Frontal cortex (tissue), 4 donors: ENCODE measurements around the gene TPPP. TPM values are rescaled to one million over a fixed set of nuclear protein-coding genes. Genes with fewer than 3 reads are reported as not detected.
"Not testable (repeated sequence)": the region's sequence is repeated elsewhere in the genome, so short reads cannot be mapped to it uniquely, and the experiment has no call there.

Experiments
- DNase-seq, 2 donors: peaks; one replicate each; pipeline ENCODE4 v3.0.0; 2012; ENCODE audit warnings: low spot score in 2 of 2
- FAIRE-seq: peaks from 2 replicates; lab custom pipeline; 2012; peaks lifted over from hg19 to GRCh38; lab: Jason Lieb, UNC
- total RNA-seq: library from RNA; depleted of rRNA; stranded (reverse); fragments of >200 nt; gene quantifications from one replicate; pipeline ENCODE4 v1.2.3, GENCODE V29; 2014
- donor health status: control.
- donor health status: control.
- donor health status: control.

Gene TPPP
- total RNA-seq, 1 donor from 2014 or later, result 13.5 TPM

DNA sequence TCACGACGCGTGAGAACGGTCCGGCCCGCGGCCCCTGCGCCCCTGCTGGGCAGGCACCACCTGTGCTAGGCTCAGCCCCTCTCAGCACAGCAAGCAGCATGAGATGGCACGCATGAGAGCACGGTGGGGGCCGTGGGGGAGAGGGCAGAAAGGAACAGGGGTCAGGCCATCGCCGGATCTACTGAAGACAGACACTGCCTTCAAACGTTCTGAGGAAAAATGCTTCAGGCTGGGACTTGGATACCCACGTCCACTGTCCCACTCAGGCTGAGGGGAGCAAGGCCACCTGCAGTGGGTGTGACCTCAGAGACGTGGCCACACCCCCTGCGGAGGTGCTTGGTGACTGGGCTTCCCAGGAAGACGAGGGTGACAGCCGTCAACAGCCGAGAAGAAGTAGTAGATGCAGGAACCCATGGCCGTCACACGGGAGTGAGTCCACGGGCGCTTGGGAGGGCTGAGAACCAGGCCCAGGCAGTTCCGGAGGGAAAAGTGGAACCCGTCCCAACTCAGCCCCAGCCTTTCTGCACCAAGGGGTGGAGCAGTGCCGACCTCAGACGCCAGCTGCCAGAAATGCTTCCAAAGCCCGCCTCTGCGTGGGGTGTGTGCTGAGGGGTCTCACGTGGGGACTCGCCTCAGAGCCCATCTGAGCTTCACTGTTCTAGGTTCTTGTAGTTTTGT lies 12.9 kb downstream of the TPPP start:
- FAIRE-seq, DNase-seq: not testable (repeated sequence)

DNA sequence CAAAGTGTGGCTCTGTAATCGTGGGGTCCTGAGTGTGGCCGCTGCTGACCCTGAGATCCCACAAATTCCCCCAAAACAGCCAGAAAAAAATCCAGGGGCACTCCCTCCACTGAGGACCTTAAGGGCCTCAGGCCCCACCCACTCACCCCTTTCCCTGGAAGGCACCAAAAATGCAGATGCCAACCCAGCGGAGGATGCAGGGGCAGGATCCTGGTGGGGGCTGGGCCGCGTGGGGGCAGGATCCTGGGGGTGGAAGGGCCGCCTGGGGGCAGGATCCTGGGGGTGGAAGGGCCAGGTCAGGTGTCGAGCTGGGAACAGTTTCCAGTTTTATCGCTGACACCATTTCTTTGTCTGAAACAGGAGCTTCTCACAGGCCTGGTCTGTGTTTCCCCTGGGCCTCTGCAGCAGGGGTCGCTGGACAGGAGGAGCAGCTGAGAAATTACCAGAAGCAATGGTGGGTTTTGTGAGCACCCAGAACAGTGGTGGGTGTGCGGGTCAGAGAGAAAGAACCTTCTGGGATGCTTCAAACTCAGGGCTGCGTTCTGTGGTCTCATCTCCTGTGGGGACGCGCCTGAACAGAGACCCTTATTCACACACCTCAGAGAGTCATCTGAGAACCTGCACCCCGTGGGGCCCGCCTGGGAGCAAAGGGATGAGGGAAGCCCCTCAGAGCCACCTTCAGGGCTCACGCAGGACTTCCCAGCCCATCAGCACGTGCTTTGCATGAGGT lies 13.8 kb downstream of the TPPP start:
- DNase-seq, FAIRE-seq: not testable (repeated sequence)

DNA sequence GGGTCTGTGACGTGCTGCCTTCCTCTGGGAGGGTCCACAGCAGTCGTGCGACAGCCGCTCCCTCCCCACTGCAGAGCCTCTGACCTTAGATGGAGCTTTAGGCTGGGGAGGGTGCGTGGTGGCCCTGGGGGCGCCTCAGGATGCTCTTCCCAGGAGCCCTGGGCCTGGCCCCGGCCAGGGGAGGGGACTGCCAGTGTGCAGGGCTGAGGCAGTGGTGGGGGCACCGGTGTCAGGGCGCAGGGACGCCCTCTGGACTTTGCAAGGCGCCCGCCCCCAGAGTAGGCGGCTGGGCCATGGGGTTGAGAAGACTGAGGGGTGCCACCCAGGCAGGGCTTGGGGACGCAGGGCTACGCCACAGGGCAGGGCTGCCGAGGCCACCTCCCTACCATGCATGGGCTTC lies 14.6 kb downstream of the TPPP start:
- not testable (repeated sequence) for FAIRE-seq, DNase-seq

DNA sequence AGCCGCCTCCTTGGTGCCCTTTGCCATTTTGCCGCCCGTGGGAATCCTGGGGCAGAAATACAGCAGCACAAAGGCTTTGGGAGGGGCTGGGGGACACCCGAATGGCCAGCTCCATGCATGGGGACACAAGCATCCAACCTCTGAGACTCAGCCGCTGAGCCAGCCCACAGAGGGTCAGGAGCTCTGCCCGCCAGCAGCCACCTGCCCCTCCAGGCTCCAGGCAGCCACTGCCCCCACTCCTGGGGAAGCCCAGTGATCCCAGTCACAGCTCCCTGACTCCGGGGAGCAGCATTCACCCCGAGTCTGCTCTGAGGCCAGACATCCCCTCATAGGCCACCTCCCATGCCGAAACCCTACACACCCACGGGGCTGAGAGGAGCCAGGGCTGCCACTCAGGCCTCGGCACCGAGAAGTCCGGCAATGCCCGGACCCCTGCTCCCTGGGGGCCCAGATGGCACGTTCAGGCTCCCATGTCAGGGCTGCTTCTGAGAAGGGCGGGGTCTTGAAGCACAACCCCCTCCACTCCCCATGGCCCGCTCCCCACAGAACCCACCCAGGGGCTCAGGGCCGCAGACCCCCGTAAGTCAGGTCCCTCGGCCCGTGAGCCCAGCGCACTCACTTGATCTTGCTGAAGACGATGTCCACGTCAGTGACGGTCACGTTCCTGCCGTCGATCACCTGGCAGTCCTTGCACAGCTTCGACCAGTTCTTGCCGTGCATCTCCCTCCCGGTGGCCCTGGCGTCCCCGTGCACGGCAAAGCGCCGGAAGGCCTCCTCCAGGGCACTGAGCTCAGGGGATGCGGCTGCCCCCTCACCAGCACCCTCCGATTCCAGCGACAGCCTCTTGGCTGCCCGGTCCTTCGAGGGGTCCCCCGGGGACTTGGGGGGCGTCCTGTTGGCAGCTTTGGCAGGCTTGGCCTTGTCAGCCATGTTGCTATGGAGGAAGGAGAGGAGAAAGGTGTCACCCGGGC lies 15.7 kb downstream of the TPPP start:
- DNase-seq, result no peak

DNA sequence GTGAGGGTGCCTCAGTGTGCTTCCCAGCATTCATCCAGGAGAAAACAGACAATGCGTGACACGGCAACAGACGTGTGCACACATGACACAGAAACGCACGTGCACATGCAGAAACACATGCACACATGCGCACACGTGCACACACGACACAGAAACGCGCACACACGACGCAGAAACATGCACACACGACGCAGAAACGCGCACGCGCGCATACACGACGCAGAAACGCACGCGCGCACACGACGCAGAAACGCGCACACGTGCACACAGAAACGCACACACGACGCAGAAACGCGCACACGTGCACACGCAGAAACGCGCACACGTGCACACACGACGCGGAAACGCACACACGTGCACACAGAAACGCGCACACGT lies 16.5 kb downstream of the TPPP start:
- FAIRE-seq (no peak), DNase-seq (no peak)

More for the DNA sequence above, 15.7 kb downstream of the TPPP start:
- no peak for FAIRE-seq

DNA sequence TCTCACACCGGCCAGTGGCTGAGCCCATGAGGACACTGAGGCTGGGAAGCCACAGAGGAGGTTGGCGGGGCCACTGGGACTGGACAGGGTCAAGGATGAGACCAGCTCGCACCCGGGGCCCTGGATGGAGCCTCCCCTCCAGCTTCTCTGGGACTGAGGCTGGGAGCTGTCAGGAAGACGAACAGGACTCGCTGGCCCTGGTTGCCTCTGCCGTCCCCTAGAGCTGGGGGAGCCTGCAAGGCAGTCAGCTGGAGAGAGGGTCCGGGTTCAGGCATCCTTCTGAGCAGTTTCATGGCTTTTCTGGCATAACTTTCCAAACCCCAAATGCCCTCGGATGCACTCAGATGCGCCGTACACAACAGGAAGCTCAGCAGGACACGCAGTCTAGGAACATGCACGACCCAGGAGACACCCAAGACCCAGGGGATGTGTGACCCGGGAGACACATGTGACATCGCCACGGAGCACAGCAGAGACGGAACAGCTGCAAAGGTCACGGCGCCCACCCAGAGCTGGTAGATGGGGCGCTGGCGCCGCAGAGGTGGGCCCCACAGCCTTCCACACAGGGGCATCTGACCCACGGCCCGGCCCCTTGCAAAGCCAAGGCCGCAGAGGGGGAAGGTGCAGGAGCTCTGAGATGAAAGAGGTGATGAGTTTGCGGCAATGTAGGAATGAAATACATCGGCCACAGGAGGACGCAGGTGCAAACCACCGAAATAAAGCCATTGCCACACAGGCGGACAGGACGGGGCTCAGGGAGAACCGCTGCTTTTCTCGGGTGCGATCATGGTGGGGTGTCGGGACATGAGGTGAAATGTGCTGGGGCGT lies 17.1 kb downstream of the TPPP start:
- no peak for DNase-seq
- FAIRE-seq, result no peak

DNA sequence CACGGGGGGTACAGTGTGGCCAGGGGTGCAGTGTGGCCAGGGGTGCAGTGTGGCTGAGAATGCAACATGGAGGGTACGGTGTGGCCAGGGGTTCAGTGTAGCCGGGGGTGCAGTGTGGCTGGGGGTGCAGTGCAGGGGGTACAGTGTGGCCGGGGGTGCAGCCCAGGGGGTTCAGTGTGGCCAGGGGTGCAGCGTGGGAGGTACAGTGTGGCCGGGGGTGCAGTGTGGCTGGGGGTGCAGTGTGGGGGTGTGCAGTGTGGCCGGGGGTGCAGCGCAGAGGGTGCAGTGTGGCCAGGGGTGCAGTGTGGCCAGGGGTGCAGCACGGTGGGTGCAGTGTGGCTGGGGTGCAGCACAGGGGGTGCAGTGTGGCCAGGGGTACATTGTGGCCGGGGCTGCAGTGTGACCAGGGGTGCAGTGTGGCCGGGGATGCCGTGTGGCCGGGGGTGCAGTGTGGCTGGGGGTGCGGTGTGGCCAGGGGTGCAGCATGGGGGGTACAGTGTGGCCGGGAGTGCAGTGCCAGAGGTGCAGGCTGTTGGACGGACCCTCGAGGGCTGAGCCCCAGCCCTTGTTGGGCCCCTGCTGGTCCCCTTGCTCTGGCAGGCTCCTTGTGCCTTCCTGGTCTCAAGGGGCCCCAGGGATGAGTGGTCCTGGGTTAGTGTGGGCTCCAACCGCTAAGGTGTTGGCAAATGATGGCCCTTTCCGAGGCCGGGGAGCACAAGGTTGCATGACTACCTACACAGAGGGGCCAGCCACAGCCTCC lies 17.9 kb downstream of the TPPP start:
- FAIRE-seq, result no peak
- no peak for DNase-seq

DNA sequence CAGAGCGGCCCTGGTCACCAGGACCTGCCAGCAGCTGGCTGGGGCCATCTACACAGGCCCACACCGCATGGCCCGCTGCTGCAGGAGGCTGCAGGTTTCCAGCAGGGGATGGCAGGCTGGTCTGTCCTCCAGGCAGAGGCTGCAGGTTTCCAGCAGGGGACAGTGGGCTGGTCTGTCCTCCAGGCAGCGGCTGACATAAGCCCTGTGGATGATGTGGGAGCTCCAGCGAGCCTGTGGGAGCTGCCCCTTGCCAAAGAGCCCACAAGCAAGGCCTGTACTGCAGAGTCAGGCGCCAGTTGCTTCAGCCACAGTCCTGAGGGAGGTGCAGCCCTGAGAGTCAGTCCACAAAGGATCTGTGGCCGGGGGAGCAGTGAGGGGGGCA lies 18.5 kb downstream of the TPPP start:
- FAIRE-seq (no peak), DNase-seq (peak in 1 of 2 donors; percentile 61)

DNA sequence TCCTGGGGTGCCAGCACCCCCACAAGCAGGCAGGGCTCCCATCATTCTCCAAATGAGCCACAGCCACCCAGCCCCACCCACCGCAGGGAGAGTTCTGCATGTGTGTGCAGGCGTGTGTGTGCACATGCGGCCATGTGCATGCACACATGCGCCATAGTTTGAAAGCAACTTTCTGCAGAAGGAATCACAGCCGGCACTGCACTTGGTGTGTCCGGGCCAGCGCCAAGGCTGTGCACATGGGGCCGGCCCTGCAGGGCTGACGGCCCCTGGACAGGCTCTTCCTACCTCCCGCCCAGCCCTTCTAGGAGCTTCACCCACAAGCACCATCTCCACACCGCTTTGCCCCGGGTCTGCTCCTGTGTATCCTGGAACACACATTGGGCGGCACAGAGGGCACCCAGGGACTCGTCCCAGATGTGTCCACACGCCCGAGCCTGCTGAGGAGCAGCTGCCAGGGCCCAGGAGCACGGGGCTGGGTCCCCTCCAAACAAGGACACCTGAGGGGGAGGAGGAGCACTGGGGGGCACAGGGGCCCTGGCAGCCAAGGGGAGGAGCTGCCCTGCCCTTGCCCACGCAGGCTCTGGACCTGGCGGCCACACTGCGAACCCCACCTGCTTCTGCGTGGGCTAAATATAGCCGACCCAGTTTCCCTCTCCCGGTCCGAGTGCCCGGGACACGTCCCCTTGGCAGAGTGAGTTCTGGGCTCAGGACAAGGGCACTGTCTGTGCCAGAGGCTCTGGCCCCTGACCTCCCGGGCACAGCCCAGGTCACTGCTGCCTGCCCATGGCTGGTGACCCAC lies 19.1 kb downstream of the TPPP start:
- no peak for DNase-seq
- no peak for FAIRE-seq

DNA sequence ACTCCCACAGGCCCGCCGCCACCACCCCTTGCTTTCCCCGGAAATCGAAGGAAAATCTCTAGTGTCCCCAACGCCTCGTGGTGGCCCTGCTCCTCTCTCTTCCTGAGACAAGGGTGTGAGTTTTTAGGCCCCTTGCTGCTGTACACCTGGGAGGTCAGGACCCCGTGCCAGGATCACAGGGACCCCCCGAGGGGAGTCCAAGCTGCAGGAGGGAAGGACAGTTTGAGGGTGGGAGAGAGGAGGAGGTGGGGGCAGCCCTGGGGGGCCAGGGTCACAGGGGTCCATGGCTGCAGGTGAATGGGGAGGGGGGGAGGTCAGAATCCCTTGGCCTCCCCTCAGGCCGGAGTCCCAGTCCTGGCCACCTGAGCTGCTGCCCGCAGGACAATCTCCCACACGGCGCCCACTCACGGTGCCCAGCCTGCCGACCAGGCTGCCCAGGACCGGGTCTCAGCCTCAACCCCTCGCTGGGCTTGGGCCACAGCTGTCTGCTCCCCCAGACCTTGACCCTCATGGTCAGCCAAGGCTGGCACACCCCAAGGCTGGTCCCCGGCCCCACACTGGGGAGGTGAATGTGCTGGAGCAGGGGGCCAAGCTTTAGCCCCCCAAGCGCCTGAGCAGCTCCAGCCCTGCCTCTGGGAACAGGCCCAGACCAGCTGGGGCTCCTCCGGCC lies 19.9 kb downstream of the TPPP start:
- FAIRE-seq (no peak), DNase-seq (no peak)

DNA sequence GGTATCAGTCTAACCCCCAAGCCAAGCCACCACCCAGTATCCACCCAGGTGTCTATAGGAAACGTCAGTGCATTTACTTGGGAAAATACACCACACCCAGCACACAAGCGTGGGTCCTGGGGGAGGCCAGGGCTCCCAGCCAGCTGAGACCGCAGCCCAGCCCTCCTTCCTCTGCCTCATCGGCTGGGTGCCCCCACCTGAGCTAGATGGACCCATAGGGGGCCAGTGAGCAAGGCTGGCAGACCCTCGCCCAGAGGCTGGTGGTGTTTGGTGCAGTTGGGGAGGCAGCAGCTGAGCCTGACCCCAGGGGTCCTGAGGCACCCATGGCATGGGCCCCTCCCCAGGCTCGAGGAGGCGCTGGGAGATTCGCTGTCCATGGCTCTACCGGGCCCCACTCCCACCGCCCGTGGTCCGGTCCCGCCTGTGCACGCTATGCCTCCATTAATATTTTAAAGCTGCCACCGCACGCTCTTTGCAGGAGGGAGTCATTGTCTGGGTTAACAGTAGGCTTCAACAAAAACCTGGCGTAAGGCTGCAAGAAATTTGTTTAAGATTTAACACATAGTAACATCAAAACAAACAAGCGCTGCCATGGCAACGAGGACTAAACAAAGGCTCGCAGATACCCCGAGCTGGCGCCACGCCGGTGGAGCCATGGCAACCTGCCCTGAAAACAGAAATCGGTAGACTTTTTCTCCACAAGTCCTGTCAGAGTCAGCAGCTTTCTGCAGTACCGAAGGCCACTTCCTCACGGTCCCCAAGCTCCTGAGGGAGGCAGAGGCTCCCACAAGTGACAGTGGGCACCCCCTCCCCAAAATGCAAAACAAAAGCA lies 20.6 kb downstream of the TPPP start:
- FAIRE-seq, result no peak

DNA sequence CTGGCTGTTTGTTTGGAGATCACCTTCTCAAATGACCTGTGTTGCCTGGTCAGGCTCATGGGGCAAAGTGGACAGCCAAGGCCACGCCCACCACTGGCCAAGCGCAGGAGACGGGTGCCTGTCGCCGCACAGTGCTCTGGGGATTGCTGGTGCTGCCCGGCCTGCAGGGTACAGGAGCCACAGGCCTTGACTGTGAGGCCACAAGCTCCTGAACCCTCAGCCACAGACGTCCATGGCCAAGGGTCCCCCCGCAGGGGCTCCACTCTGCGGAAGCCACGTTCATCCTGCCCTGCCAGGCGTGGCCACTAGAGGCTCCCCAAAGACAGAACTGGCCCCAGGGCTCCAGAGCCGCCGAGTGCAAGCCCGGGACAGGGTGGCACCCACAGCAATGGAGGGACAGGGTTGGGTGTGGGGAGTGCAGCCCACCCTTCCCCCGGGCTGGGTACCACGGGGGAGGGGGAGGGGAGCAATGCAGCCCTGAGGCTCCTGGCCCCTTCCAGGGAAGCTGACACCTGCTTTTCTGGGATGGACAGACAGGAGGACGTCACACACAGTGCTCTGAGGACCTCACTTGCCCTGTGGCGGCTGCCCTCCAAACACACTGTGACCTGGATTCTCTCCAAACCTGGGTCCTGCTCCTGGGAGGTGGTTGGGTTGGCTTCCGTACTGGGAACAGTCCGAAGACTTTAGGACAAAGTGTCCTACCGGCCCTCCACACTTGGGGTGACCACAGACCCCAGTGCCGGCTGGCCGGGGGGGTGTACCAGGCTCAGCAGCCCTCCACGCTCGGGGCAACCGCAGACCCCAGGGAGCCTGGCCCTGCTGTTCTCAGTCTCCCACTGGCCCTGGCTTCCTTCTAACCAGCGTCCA lies 21.5 kb downstream of the TPPP start:
- FAIRE-seq, result no peak
- peak; percentile 74 to 76 for DNase-seq

More for the DNA sequence above, 20.6 kb downstream of the TPPP start:
- DNase-seq, result peak; percentile 63 to 65

DNA sequence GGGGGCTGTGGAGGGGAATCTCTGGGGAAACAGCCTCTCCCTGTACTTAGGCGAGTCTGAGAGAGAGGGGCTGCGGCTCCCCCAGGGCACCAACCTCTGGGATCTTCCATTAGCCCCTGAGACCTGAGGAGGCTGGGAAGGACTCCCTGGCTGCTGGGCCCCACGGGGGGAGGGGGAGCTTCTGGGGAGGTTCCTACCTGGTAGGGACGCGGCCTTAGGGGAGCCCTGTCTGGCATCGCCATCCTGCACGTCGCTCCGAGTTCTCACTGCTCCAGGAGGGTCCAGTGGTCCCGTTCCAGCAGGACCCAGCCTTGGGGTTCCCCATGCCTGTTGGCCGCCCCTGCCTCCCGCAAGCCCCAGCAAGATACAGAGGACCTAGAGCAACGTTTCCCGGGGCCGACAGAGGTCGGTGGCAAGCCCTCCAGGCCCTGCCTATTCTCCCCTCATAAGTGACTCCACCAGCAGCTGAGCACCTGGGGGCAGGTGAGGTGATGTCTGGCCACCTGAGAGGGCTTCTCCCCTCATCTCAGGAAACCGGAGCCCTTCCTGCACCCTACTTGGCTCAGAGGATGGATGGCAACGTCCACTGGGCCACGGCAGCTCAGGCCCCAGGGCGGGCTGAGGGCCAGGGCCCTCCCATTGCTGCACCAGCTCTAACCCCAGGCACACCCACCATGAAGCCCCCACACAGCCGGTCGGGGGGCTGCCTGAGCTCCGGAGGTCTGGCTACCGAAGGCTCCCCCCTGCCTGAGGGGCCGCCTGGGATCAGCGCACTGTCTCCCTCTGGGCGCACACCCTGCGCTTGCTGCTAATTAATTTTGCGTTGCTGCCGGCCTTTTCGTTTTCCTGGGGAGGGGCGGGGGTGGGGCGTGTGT lies 22.5 kb downstream of the TPPP start:
- no peak for DNase-seq
- no peak for FAIRE-seq

DNA sequence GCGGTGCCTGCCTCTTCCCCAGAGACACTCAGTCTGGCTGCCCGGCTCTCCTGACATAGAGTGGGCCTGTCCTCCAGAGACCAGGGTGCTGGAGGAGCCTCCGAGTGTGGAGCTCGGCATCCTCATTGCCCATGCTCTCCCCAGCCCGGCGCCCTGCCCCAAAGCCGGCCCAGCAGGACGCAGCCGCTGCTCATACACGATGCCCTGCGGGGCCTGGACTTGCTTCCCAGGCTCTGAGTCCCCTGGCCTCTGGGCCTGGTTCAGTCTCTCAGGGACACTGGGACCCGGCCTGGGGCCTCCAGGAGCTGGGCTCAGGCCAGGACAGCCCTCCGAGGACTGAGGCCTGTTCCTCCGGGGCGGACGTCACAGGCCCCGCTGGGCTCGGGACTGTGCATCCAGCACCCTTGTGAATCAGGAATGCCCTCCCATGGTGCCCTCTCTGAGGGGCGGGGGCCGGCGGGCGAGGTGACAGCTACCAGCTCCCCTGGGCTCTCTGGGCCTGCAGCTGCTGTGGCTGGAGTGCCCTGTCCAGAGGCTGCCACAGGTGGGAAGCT lies 23.2 kb downstream of the TPPP start:
- DNase-seq (no peak), FAIRE-seq (no peak)
